Hematopoietic multipotent progenitor cell treated with erythropoietin and hydrocortisone succinate and interleukin-3 and kit ligand, for 15 days (in vitro differentiated cells): ENCODE measurements around the gene EME2.

Experiments used
- DNase-seq: peaks from one replicate; pipeline ENCODE4 v3.0.0-alpha.2; 2015; ENCODE audit warnings: low spot score

The EME2 gene

DNA sequence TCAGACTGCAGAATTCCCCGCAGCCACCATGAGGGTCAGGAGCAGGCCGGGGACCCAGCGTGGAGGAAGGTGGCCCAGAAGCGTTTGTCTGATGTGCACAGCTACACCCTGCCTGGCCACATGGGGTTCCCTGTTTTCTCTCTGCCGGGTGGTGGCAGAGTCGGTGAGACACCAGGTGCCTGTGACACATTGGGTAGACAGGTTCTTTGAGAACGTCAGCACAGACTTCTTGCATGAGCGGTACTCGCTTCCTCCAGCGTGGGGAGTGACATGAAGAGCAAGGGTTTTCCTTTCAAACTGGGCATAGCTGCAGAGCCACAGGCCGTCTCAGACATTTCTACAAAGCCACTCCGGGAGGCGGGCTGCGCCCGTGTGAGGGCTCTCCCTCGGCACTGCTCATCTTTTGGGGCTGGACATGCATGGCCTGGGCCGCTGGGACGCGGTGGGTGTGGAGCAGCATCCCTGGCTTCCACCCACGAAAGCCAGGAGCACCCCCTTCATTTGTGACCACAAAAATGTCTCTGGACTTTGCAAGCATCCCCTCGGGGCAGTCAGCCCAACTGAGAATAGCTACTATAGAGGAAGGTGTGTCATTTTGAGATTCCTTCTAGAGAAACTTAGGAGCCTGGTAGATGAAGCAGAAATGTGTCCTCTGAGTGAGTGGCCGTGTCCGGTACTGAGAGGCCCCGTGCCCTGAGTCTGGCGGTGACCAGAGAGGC lies 27.3 kb upstream of the EME2 start:
- DNase-seq: no peak

DNA sequence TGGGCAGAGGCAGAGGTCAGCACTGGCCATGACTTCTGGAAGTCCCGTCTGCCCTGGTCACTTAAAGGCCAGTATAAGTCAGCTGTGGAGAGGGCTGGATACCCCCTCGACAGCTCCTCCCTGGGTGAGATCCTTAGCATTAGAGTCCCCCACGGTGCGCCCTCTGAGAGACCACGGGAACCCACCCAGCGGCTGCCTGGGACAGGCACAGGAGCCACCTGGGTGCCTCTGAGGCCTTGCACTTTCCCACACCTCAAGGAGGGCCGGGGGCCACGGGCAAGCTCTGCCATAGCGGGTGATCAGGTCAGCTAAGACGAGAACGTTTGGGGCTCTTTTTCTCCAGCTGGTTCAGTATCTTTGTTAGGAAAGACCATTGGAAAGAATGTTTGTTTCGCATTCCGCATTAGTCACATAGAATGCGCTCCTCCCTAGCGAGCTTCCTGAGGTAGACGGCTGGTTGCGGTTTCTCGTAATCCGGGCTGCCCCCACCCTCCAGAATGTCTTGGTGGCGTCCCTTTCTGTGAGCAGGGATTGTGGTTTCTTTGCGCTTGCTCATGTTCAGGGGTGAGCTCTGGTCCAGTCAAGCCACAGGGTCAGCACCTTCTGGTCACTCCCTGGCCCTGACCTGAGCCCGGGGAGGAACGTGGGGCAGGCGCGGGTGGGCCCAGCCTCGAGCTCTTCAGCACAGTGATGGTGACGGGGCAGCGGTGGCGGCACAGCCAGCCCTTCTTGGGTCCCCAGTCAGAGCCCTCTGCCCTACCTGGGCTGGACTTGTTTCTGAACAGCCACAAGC lies 26.5 kb upstream of the EME2 start:
- no peak for DNase-seq

DNA sequence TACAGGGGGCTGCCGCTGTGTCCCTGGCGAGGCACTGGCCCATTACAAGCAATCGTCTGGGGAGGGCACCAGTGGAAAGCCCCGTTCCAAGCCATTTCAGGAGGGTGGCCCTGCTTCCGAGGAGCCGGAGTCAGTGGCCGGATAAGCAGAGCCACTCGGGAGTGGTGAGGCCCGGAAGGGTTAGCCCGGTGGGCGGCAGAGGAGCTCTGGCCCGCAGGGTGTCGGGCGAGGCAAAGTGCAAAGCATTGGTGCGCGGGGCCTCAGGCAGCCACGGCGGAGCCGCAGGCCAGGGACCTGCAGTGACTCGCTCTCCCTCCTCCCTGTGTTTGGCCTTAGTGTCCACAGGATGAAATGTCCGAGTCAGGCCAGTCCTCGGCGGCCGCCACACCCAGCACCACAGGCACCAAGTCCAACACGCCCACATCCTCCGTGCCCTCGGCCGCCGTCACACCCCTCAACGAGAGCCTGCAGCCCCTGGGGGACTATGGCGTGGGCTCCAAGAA lies 25.9 kb upstream of the EME2 start:
- no peak for DNase-seq

GRCh38 chr16:1747934-1748333 lies 24.7 kb upstream of the EME2 start:
- no peak for DNase-seq

GRCh38 chr16:1749152-1750117 lies 23.2 kb upstream of the EME2 start:
- DNase-seq: no peak

DNA sequence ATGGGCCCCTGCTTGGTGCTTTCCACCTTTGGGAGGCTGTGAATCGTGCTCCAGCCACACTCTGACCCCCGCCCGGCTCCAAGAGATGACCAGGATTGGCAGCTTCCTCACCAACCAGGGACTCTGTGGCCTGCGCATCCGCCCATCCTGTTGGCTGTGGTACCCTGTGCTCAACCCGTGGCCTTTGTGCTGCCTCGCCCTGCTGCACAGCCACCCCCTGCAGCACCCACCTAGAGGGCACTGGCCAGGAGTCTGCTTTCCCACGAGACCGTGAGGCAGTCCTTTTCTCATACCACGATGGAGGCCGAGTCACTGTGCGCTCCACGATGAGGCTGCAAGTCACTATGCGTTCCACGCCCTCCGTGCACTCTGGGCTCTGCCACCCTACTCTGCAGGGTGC lies 20.7 kb upstream of the EME2 start:
- DNase-seq: no peak

GRCh38 chr16:1752853-1753252 lies 19.8 kb upstream of the EME2 start:
- no peak for DNase-seq

DNA sequence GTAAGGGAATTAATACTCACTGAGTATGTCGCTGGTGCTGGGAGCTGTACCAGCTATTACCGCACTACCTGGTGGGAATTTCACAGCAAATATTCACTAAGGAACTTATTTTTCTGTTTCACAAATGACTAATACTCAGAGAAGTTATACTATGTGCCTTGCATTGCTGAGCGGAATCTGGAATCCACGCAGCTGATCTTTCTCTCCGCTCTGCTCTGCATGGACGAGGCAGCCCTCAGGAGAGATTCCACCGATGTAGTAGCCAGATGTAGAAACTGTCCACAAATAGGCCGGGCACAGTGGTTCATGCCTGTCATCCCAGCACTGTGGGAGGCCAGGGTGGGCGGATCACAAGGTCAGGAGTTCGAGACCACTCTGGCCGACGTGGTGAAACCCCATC lies 18.4 kb upstream of the EME2 start:
- DNase-seq: no peak

DNA sequence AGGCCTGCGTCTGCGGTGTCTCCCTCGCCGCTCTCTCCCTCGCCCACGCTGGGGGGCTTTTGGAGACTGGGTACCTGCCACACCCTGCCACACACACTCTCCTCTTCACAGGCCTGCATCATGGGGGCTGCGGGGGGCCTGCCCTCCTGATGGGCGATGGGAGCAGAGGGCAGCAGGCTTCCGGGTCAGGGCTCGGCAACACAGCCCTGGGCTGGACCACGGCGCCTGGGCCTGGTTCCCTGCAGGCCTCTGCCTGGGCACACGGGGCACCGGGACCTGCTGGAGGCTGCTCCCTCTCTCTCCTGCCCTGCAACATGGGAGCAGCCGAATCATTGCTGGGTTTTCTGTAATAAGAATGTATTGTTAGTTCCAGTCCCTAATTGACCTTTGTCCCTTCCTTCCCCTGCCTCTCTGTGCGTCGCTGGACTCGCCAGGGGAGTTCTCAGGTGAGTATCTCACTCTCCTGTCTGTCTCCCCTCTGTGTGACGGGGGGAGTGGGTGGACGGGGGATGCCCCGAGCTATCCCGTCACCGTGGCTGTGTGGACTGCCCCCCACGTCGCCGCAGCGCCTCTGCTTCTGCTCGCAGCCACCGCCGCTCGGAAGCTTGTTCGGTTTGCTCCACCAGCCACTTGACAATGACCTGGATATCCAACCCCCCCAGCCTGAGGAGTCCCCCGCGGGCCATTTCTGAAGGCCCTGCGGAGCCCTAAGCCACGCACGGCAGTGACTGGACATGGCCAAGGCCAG lies 14.7 kb upstream of the EME2 start:
- DNase-seq: no peak

GRCh38 chr16:1758923-1759322 lies 13.7 kb upstream of the EME2 start:
- DNase-seq: no peak

DNA sequence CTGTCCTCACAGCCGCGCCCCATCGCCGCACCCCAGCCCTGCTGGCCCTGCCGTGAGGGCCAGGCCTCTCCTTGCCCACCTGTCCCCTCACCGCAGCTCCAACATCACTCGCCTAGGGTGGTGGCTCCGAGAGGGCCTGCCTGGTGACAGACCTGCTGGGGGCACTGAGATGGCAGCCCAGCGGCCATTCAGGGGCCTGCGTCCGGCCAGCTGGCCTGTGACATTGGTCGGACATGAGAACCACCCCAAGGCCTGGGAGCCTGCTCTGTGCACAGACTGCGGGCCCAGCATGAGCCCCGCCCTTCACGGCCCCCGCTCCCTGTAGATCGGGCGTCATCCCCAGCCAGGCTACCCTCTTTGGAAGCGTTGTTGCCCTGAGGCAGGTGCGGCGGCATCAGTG lies 13.1 kb upstream of the EME2 start:
- no peak for DNase-seq

GRCh38 chr16:1760911-1761310 lies 11.7 kb upstream of the EME2 start:
- DNase-seq: no peak

DNA sequence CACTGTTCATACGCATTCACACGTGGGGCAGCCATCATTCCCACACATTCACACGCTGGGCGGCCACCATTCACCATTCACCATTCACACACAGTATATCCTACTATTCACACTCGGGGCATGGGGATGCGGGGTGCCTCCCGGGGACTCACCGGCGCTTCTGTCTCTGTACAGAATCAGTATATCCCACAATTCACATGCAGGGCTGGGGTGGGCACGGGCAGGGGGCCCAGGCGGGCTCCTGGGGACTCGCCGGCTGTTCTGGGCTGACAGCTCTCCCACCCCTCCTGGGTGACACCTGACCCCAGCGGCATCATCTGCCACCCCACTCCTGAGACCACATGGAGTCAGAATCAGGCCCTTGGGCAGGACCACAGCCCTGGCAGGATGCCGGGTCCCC lies 10.9 kb upstream of the EME2 start:
- DNase-seq: no peak

DNA sequence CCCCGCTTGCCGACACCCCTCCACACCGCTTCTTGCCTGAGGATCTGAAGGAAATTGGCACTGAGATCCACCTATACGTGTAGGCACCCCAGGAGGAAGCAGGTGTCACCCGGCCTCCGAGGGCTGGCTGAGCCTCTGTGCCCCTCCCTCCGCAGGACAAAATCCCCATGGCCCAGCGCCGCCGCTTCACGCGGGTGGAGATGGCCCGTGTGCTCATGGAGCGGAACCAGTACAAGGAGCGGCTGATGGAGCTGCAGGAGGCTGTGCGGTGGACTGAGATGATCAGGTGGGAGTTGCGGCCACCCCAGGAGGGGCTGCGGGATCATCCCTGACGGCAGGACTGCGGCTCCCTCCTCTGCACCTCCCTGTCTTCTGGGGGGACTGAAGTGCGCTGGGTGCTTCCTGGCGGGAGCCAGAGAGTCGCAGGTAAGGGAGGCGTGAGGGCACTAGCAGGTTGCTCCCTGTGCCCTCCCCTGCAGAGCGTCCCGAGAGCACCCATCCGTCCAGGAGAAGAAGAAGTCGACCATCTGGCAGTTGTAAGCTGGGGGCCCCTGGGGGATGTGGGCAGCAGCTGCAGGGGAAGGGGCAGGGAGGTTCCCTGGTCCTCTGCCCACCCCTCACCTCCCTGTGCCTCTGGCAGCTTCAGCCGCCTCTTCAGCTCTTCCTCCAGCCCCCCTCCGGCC lies 10.3 kb upstream of the EME2 start:
- no peak for DNase-seq

GRCh38 chr16:1762879-1763520 lies 9.6 kb upstream of the EME2 start:
- DNase-seq: peak; percentile 10

DNA sequence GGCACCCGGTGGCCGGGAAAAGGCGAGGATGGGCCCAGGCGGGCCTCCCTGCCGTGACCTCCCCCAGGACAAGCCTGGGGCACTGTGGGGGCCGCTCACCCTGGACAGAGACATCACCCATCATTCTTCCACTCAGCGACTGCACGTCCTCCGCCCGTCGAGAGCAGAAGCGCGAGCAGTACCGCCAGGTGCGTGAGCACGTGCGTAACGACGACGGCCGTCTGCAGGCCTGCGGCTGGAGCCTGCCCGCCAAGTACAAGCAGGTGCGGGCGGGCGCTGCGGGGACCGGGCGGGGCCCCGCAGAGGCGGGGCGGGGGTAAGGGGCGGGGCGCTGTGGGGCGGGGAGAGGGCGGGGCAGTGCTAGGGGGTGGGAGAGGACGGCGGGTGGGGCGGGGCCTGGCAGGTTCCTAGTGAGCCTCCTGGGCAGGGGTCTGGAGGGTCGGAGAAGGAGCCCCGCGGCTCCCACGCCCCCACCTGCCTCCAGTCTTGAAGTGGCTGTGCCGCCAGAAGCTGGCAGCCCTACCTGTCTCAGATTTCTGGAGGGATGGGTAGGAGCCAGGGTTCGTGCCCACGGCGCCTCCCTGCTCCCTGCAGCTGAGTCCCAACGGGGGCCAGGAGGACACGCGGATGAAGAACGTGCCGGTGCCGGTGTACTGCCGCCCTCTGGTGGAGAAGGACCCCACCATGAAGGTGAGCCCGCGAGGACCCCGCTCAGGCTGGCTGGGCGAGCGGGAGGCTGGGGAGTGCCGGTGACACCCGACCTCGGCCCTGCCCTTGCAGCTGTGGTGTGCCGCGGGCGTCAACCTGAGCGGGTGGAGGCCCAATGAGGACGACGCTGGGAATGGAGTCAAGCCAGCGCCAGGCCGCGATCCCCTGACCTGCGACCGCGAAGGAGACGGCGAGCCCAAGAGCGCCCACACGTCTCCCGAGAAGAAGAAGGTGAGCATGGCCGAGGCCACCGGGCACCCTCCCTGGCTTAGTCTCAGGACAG lies 8.8 kb upstream of the EME2 start:
- no peak for DNase-seq

GRCh38 chr16:1764971-1765370 lies 7.6 kb upstream of the EME2 start:
- no peak for DNase-seq

- DNase-seq: no peak
Observed at GRCh38 chr16:1765826-1766225, 6.8 kb upstream of the EME2 start.

- no peak for DNase-seq
Observed at GRCh38 chr16:1766231-1766630, 6.4 kb upstream of the EME2 start.
